Transverse colon (tissue), 4 donors: ENCODE data around the gene RAB36. TPM values are rescaled to one million over a fixed set of nuclear protein-coding genes. Genes with fewer than 3 reads are reported as not detected.

ENCODE experiments used
- DNase-seq: peaks from one replicate; pipeline ENCODE4 v3.0.0-alpha.2; 2019
- H3K27ac ChIP-seq, 4 donors: fragments of 200-600 bp; sonication (generic); 2 replicates each; pipeline ENCODE4 v1.5.1; 2016 to 2018; ENCODE audit warnings: inconsistent platforms in 4 of 4
- H3K27me3 ChIP-seq: fragments of 200-600 bp; sonication (generic); 2 replicates; pipeline ENCODE4 v1.5.1; 2017; ENCODE audit warnings: inconsistent platforms
- H3K36me3 ChIP-seq, 4 donors: fragments of 200-600 bp; sonication (generic); 2 replicates each; pipeline ENCODE4 v1.5.1; 2017 to 2019; ENCODE audit warnings: inconsistent platforms in 4 of 4
- H3K4me1 ChIP-seq, 4 donors: fragments of 200-600 bp; sonication (generic); 2 replicates each; pipeline ENCODE4 v1.5.1; 2017 to 2020; ENCODE audit warnings: inconsistent platforms in 4 of 4
- H3K4me3 ChIP-seq, 4 donors: fragments of 200-600 bp; sonication (generic); 1 replicate in 1 of 4; 2 replicates in 3 of 4; pipeline versions ENCODE4 v1.5.1 to v1.6.1; 2017 to 2019; ENCODE audit warnings: inconsistent platforms in 4 of 4
- H3K9me3 ChIP-seq, 2 donors: fragments of 200-600 bp; sonication (generic); 2 replicates each; pipeline ENCODE4 v1.5.1; 2017 to 2019; ENCODE audit warnings: inconsistent platforms in 2 of 2
- EP300 ChIP-seq: sonication (generic); formaldehyde crosslinking; IDR thresholded peaks from one replicate; pipeline ENCODE4 v1.6.1; 2017; ENCODE audit warnings: antibody characterized with exemption, low read depth
- POLR2A ChIP-seq: fragments of 450-650 bp; IDR thresholded peaks from one replicate; pipeline ENCODE4 v1.6.1; 2016; ENCODE audit warnings: antibody characterized with exemption, mild to moderate bottlenecking, moderate library complexity
- POLR2AphosphoS5 ChIP-seq, 3 donors: sonication (generic); formaldehyde crosslinking; IDR thresholded peaks; one replicate each; pipeline ENCODE4 v1.6.1; 2016; ENCODE audit warnings: antibody characterized with exemption in 3 of 3
- WGBS, 2 donors: methylation state at CpG; one replicate each; pipeline ENCODE4 v1.1.5; 2018; ENCODE audit warnings: low coverage in 1 of 2; 5-methylcytosine and 5-hydroxymethylcytosine counted together
- in situ Hi-C, 4 donors: fragments of 200-750 bp; cut with MboI; loops; one replicate each; pipeline versions ENCODE4 v1.15.0 to v1.15.1; 2017; ENCODE audit warnings: low sequenced_read_pairs in 3 of 4, low pct_ligation_motif_present in 1 of 4, low pct_unique_long_range_greater_than_20kb in 1 of 4
- intact Hi-C: fragments of 100-400 bp; cut with DNase I; formaldehyde crosslinking; loops from one replicate; pipeline ENCODE4 v1.15.1; 2023; ENCODE audit warnings: low total_unique reads
- total RNA-seq, 4 donors: library from RNA; depleted of rRNA; stranded (reverse); fragments of >200 nt; gene quantifications; one replicate each; pipeline ENCODE4 v1.1.0, GENCODE V29; 2016
- TF ChIP-seq, protein P1 (sequence below), 5 experiments: fragments of 200-600 bp in 3 of 5; fragments of 450-650 bp in 2 of 5; sonication (generic) in 3 of 5; IDR thresholded peaks; 1 replicate in 2 of 5; 2 replicates in 3 of 5; pipeline ENCODE4 v1.5.1; 2016 to 2017; ENCODE audit warnings: antibody characterized with exemption in 5 of 5, inconsistent platforms in 3 of 5, mild to moderate bottlenecking in 2 of 5, moderate library complexity in 1 of 5

Gene RAB36
- total RNA-seq, 4 donors from 2014 or later = 0.37 to 1.1 (median 0.82) TPM; not detected in 1

- Histone ChIP-seq H3K4me1 (peaks cover 12 to 44% (median 37%) of the 10 kb centered on the region in 4 donors), H3K36me3 (no peaks in the 10 kb centered on the region), H3K27me3 (no peaks in the 10 kb centered on the region), H3K27ac (no peak overlapping the region), H3K4me3 (no peak overlapping the region), H3K9me3 (no peaks in the 10 kb centered on the region)
- 84 to 86% methylated on average over 1 to 5 of the region's 5 CpGs for WGBS, 2 donors
- in situ Hi-C loops = loop anchor here in 1 of 4 donors (5.0 kb wide), 1 partner anchor 93 kb away; no protein-coding TSS in a partner anchor
- no peak for TF ChIP-seq POLR2AphosphoS5 (IDR thresholded peaks at IDR 0.05)
- no peak for TF ChIP-seq EP300
- TF ChIP-seq, protein P1, sequence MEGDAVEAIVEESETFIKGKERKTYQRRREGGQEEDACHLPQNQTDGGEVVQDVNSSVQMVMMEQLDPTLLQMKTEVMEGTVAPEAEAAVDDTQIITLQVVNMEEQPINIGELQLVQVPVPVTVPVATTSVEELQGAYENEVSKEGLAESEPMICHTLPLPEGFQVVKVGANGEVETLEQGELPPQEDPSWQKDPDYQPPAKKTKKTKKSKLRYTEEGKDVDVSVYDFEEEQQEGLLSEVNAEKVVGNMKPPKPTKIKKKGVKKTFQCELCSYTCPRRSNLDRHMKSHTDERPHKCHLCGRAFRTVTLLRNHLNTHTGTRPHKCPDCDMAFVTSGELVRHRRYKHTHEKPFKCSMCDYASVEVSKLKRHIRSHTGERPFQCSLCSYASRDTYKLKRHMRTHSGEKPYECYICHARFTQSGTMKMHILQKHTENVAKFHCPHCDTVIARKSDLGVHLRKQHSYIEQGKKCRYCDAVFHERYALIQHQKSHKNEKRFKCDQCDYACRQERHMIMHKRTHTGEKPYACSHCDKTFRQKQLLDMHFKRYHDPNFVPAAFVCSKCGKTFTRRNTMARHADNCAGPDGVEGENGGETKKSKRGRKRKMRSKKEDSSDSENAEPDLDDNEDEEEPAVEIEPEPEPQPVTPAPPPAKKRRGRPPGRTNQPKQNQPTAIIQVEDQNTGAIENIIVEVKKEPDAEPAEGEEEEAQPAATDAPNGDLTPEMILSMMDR (IDR thresholded peaks at IDR 0.05) = no peak
- no peak for TF ChIP-seq POLR2A
- no peak for DNase-seq
- intact Hi-C loops = no loop called here
Measured at GRCh38 chr22:23184764-23185113, 39.5 kb downstream of the RAB36 start.

DNA sequence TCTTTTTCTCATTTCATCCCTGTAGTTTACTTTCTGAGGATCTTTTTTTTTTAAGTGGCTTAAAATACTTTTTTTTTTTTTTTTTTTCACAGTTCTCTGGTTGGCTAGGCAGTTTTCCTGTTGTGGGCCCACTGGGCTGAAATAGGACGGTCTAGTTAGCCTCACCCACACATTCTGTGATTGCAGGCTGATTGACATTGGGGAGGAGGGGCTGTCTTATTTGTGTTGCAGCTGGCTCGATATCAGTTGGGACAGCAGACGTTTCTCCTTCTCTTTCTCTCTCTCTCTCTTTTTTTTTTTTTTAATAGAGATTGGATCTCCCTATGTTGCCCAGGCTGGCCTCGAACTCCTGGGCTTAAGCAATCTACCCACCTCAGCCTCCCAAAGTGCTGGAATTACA, 41.9 kb downstream of the RAB36 start:
- TF ChIP-seq POLR2A (no peak), POLR2AphosphoS5 (IDR thresholded peaks at IDR 0.05) (no peak), EP300 (no peak)
- TF ChIP-seq, protein P1 (IDR thresholded peaks at IDR 0.05) = no peak
- no peak for DNase-seq
- Histone ChIP-seq H3K9me3 (no peaks in the 10 kb centered on the region), H3K36me3 (no peaks in the 10 kb centered on the region), H3K27me3 (no peaks in the 10 kb centered on the region), H3K4me1 (peaks cover 5 to 29% (median 23%) of the 10 kb centered on the region in 4 donors), H3K27ac (no peak overlapping the region), H3K4me3 (no peak overlapping the region)
- 74 to 80% methylated on average over 3 to 4 of the region's 4 CpGs for WGBS, 2 donors
- intact Hi-C loops (no loop called here), in situ Hi-C loops (no loop called here)

DNA sequence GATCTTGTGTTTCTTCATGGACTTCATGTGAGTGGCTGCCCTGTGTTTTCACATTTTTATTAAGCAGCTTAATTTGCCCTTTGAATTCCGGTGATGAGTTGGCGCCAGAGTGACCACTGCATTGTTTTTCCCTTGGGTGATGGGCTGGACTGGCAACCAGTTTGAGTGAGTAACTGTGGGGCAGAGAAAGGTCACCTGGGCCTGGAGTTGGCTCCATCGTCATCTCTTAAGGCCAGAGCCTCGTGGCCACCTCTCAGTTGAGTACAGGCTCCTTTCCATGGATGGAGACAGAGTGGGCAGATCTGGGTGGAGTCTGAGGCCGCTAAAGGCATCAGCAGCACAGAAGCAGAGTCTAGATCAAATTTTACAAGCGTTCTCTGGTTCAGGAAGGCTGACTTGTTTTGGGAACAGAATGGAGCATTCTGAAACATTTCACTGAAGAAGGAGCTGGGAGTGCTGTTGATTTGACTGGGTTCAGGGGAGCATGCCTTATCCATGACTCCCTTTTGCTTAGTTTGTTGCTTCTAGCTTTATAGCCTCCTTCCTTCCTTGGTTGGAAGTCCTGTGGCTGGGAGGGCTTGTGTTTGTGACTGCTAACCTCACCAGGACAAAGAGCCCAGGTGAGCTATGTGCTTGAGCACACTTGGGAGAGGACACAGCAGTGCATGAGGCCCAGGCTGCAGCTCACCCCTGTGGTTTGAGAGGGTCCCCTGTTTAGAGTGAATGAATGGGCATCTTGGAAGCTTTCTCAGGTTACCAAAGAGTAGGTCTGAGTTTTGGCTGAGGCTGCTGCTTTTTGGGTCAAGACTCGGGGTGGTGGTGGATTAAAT, 42.8 kb downstream of the RAB36 start:
- in situ Hi-C loops = no loop called here

DNA sequence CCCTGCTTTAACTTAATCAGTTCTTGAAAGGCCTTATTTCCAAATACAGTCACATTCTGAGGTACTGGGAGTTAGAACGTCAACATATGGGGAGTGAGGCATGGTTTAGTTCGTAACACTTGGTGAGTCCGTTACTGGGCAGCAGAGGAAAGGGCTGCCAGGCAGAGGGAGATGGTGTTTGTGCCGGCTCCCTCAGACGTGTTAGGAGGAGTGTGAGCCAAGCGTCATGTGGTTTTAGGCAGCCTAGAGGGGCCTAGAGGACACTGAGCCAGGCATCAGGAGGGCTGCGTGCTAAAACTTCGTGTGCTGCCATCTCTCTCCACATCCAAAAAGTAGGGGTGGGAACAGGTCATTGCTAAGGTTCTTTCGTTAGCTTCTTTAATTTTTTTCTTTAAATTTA, 45.2 kb downstream of the RAB36 start:
- in situ Hi-C loops (no loop called here), intact Hi-C loops (no loop called here)
- no peaks in the 10 kb centered on the region for H3K36me3 ChIP-seq
- H3K27me3 ChIP-seq = no peaks in the 10 kb centered on the region
- TF ChIP-seq POLR2AphosphoS5 (IDR thresholded peaks at IDR 0.05) = no peak
- no peak for TF ChIP-seq EP300
- no peak for TF ChIP-seq POLR2A
- TF ChIP-seq, protein P1 (IDR thresholded peaks at IDR 0.05) = no peak
- no peaks in the 10 kb centered on the region for H3K9me3 ChIP-seq
- no peak overlapping the region for H3K27ac ChIP-seq
- 92 to 95% methylated on average over 8 to 9 of the region's 9 CpGs for WGBS, 2 donors
- no peak for DNase-seq
- no peak overlapping the region for H3K4me3 ChIP-seq
- H3K4me1 ChIP-seq = peaks cover 0 to 4% (median 0%) of the 10 kb centered on the region in 4 donors

More for the DNA sequence above, 42.8 kb downstream of the RAB36 start:
- 70 to 77% methylated on average over 2 to 7 of the region's 7 CpGs for whole genome bisulfite sequencing, 2 donors
- no peaks in the 10 kb centered on the region for H3K27me3 ChIP-seq
- no peak for DNase-seq
- TF ChIP-seq, protein P1 (IDR thresholded peaks at IDR 0.05) = no peak
- TF ChIP-seq POLR2AphosphoS5 (IDR thresholded peaks at IDR 0.05) = no peak
- TF ChIP-seq EP300 = no peak
- TF ChIP-seq POLR2A = no peak
- H3K36me3 ChIP-seq = no peaks in the 10 kb centered on the region
- no peak overlapping the region for H3K27ac ChIP-seq
- no peaks in the 10 kb centered on the region for H3K9me3 ChIP-seq
- intact Hi-C loops = no loop called here
- peaks cover 5 to 20% (median 14%) of the 10 kb centered on the region in 4 donors for H3K4me1 ChIP-seq
- no peak overlapping the region for H3K4me3 ChIP-seq
